Karpas-422 (cell line): ENCODE data around the gene TTC23L. TPM values are rescaled to one million over a fixed set of nuclear protein-coding genes. Genes with fewer than 3 reads are reported as not detected.

ENCODE experiments used
- DNase-seq: peaks from one replicate; pipeline ENCODE4 v3.0.0-alpha.2; 2015
- H2AFZ ChIP-seq: fragments of 200-600 bp; sonication (generic); 2 replicates; pipeline ENCODE4 v1.6.1; 2014; ENCODE audit warnings: antibody characterized with exemption, low read length, mixed read lengths
- H3K27ac ChIP-seq: fragments of 200-600 bp; sonication (generic); 2 replicates; pipeline ENCODE4 v1.5.1; 2014; ENCODE audit warnings: mild to moderate bottlenecking, low read length, moderate library complexity
- H3K27me3 ChIP-seq: fragments of 200-600 bp; sonication (generic); 2 replicates; pipeline ENCODE4 v1.6.1; 2014; ENCODE audit warnings: low read length, mixed read lengths
- H3K36me3 ChIP-seq: fragments of 200-600 bp; sonication (generic); 2 replicates; pipeline ENCODE4 v1.6.1; 2014; ENCODE audit warnings: low read length, mixed read lengths; ENCODE audit not compliant: insufficient read depth
- H3K4me1 ChIP-seq: fragments of 200-600 bp; sonication (generic); 2 replicates; pipeline ENCODE4 v1.6.1; 2014; ENCODE audit warnings: mild to moderate bottlenecking, low read length, mixed read lengths
- H3K4me2 ChIP-seq: fragments of 200-600 bp; sonication (generic); 2 replicates; pipeline ENCODE4 v1.6.1; 2014; ENCODE audit warnings: low read length, low read depth, mild to moderate bottlenecking; ENCODE audit not compliant: poor library complexity, severe bottlenecking
- H3K4me3 ChIP-seq: fragments of 200-600 bp; sonication (generic); 2 replicates; pipeline ENCODE4 v1.5.1; 2014; ENCODE audit warnings: mild to moderate bottlenecking, antibody characterized with exemption, low read length, mixed read lengths
- H3K79me2 ChIP-seq: fragments of 200-600 bp; sonication (generic); 2 replicates; pipeline ENCODE4 v1.6.1; 2014; ENCODE audit warnings: mild to moderate bottlenecking, low read length, mixed read lengths
- H3K9ac ChIP-seq: fragments of 200-600 bp; sonication (generic); 2 replicates; pipeline ENCODE4 v1.6.0; 2014; ENCODE audit warnings: low read length
- H3K9me2 ChIP-seq: fragments of 200-600 bp; sonication (generic), shearing (Covaris generic); replicated peaks from 2 replicates; pipeline ENCODE4 v1.6.0; 2014; ENCODE audit warnings: mild to moderate bottlenecking, low read length, moderate library complexity; ENCODE audit not compliant: insufficient read depth
- H3K9me3 ChIP-seq: fragments of 300-700, 200-600 bp; sonication (generic); 2 replicates; pipeline ENCODE4 v1.6.1; 2014; ENCODE audit warnings: low read length, mixed read lengths
- H4K20me1 ChIP-seq: fragments of 200-600 bp; sonication (generic); 2 replicates; pipeline ENCODE4 v1.6.1; 2014; ENCODE audit warnings: mild to moderate bottlenecking, antibody characterized with exemption, low read length, low read depth; ENCODE audit not compliant: insufficient read depth
- total RNA-seq: library from RNA; depleted of rRNA; stranded (reverse); fragments of >200 nt; shearing (Covaris generic); gene quantifications from 2 replicates; pipeline ENCODE4 v1.2.3, GENCODE V29; 2014; ENCODE audit warnings: low replicate concordance

The TTC23L gene
- total RNA-seq, 1 experiment from 2014 or later = not detected

- Histone ChIP-seq H3K9ac (no peak overlapping the region), H3K27me3 (no peaks in the 10 kb centered on the region), H3K4me1 (no peaks in the 10 kb centered on the region), H3K4me3 (no peak overlapping the region), H3K79me2 (no peaks in the 10 kb centered on the region), H2AFZ (no peak overlapping the region), H3K27ac (no peak overlapping the region), H3K36me3 (no peaks in the 10 kb centered on the region), H3K4me2 (no peak overlapping the region), H3K9me3 (no peaks in the 10 kb centered on the region), H3K9me2 (no peaks in the 10 kb centered on the region), H4K20me1 (no peaks in the 10 kb centered on the region)
- no peak for DNase-seq
Measured at GRCh38 chr5:34806532-34806931, 32.4 kb upstream of the TTC23L start.

- no peak overlapping the region for H3K4me2 ChIP-seq
- H3K27ac ChIP-seq = no peak overlapping the region
- no peaks in the 10 kb centered on the region for H3K4me1 ChIP-seq
- H3K79me2 ChIP-seq = no peaks in the 10 kb centered on the region
- no peaks in the 10 kb centered on the region for H3K9me3 ChIP-seq
- no peaks in the 10 kb centered on the region for H3K36me3 ChIP-seq
- H3K4me3 ChIP-seq = no peak overlapping the region
- H3K9me2 ChIP-seq = no peaks in the 10 kb centered on the region
- no peak for DNase-seq
- no peaks in the 10 kb centered on the region for H4K20me1 ChIP-seq
- H3K9ac ChIP-seq = no peak overlapping the region
- no peak overlapping the region for H2AFZ ChIP-seq
- H3K27me3 ChIP-seq = no peaks in the 10 kb centered on the region
Measured at GRCh38 chr5:34811706-34812105, 27.3 kb upstream of the TTC23L start.

- Histone ChIP-seq H3K4me1 (no peaks in the 10 kb centered on the region), H3K9me2 (no peaks in the 10 kb centered on the region), H3K79me2 (no peaks in the 10 kb centered on the region), H3K4me3 (no peak overlapping the region), H3K27ac (no peak overlapping the region), H2AFZ (no peak overlapping the region), H4K20me1 (no peaks in the 10 kb centered on the region), H3K4me2 (no peak overlapping the region), H3K27me3 (no peaks in the 10 kb centered on the region), H3K9me3 (no peaks in the 10 kb centered on the region), H3K9ac (no peak overlapping the region), H3K36me3 (no peaks in the 10 kb centered on the region)
- DNase-seq = no peak
Measured at GRCh38 chr5:34813509-34813908, 25.5 kb upstream of the TTC23L start.

GRCh38 chr5:34817558-34818351 lies 21.2 kb upstream of the TTC23L start:
- Histone ChIP-seq H3K4me3 (no peak overlapping the region), H4K20me1 (no peaks in the 10 kb centered on the region), H3K27ac (no peak overlapping the region), H3K4me2 (no peak overlapping the region), H3K27me3 (no peaks in the 10 kb centered on the region), H3K9ac (no peak overlapping the region), H3K4me1 (no peaks in the 10 kb centered on the region), H3K9me2 (no peaks in the 10 kb centered on the region), H2AFZ (no peak overlapping the region), H3K79me2 (no peaks in the 10 kb centered on the region), H3K9me3 (no peaks in the 10 kb centered on the region), H3K36me3 (no peaks in the 10 kb centered on the region)
- no peak for DNase-seq

- H3K4me3 ChIP-seq = no peak overlapping the region
Measured at GRCh38 chr5:34818717-34819116, 20.2 kb upstream of the TTC23L start.

GRCh38 chr5:34820593-34820992 lies 18.4 kb upstream of the TTC23L start:
- no peak overlapping the region for H3K27ac ChIP-seq
- no peaks in the 10 kb centered on the region for H3K27me3 ChIP-seq
- H4K20me1 ChIP-seq = no peaks in the 10 kb centered on the region
- no peak for DNase-seq
- no peaks in the 10 kb centered on the region for H3K9me2 ChIP-seq
- H2AFZ ChIP-seq = no peak overlapping the region
- no peak overlapping the region for H3K4me2 ChIP-seq
- no peaks in the 10 kb centered on the region for H3K9me3 ChIP-seq
- H3K79me2 ChIP-seq = no peaks in the 10 kb centered on the region
- H3K4me3 ChIP-seq = no peak overlapping the region
- H3K36me3 ChIP-seq = no peaks in the 10 kb centered on the region
- no peaks in the 10 kb centered on the region for H3K4me1 ChIP-seq
- H3K9ac ChIP-seq = no peak overlapping the region

More at GRCh38 chr5:34818717-34819116, 20.2 kb upstream of the TTC23L start:
- no peak overlapping the region for H3K9ac ChIP-seq
- no peaks in the 10 kb centered on the region for H3K9me2 ChIP-seq
- H3K27me3 ChIP-seq = no peaks in the 10 kb centered on the region
- H3K9me3 ChIP-seq = no peaks in the 10 kb centered on the region
- H4K20me1 ChIP-seq = no peaks in the 10 kb centered on the region
- H3K79me2 ChIP-seq = no peaks in the 10 kb centered on the region
- H3K4me2 ChIP-seq = no peak overlapping the region
- DNase-seq = no peak
- no peaks in the 10 kb centered on the region for H3K36me3 ChIP-seq
- no peaks in the 10 kb centered on the region for H3K4me1 ChIP-seq
- H3K27ac ChIP-seq = no peak overlapping the region
- no peak overlapping the region for H2AFZ ChIP-seq

- no peaks in the 10 kb centered on the region for H3K36me3 ChIP-seq
- H3K27me3 ChIP-seq = no peaks in the 10 kb centered on the region
- no peaks in the 10 kb centered on the region for H3K9me2 ChIP-seq
- no peaks in the 10 kb centered on the region for H3K79me2 ChIP-seq
- H3K4me3 ChIP-seq = no peak overlapping the region
- H4K20me1 ChIP-seq = no peaks in the 10 kb centered on the region
- DNase-seq = no peak
- H3K4me1 ChIP-seq = no peaks in the 10 kb centered on the region
- no peak overlapping the region for H2AFZ ChIP-seq
- H3K4me2 ChIP-seq = no peak overlapping the region
- H3K9me3 ChIP-seq = no peaks in the 10 kb centered on the region
- H3K27ac ChIP-seq = no peak overlapping the region
- H3K9ac ChIP-seq = no peak overlapping the region
Measured at GRCh38 chr5:34822956-34823715, 15.8 kb upstream of the TTC23L start.

- H3K9me2 ChIP-seq = no peaks in the 10 kb centered on the region
- H3K4me1 ChIP-seq = no peaks in the 10 kb centered on the region
- H3K4me2 ChIP-seq = no peak overlapping the region
- no peak overlapping the region for H2AFZ ChIP-seq
- DNase-seq = no peak
- H3K27ac ChIP-seq = no peak overlapping the region
- H3K4me3 ChIP-seq = no peak overlapping the region
- H3K79me2 ChIP-seq = no peaks in the 10 kb centered on the region
- no peaks in the 10 kb centered on the region for H3K9me3 ChIP-seq
- no peaks in the 10 kb centered on the region for H3K36me3 ChIP-seq
- H4K20me1 ChIP-seq = no peaks in the 10 kb centered on the region
- no peak overlapping the region for H3K9ac ChIP-seq
- no peaks in the 10 kb centered on the region for H3K27me3 ChIP-seq
Measured at GRCh38 chr5:34826347-34826746, 12.6 kb upstream of the TTC23L start.
